IMR-90 (cell line): ENCODE results near the gene CD80. TPM values are rescaled to one million over a fixed set of nuclear protein-coding genes. Genes with fewer than 3 reads are reported as not detected.

Experiments
- ATAC-seq: fragments of 200-7000 bp; cut with Tn5 transposase; 2 replicates; pipeline ENCODE4 v1.9.1; 2020; ENCODE audit warnings: low read depth, mild to moderate bottlenecking, moderate library complexity
- BruUV-seq: library from RNA; stranded (reverse); fragments of 400-500 nt; replicated peaks from 2 replicates; lab custom pipeline; 2021; lab: Mats Ljungman, UMichigan
- CTCF ChIA-PET: fragments of 300-600 bp; formaldehyde crosslinking; extraction: SDS; loops from one replicate; lab custom pipeline; 2021; ENCODE audit warnings: antibody characterized with exemption; lab: Yijun Ruan, JAX
- POLR2A ChIA-PET: fragments of 300-600 bp; sonication (Branson Sonifier 250); formaldehyde crosslinking; loops from one replicate; lab custom pipeline; 2022; ENCODE audit warnings: antibody characterized with exemption; ENCODE audit not compliant: unreplicated experiment; lab: Charles Lee
- DNase-seq: peaks from one replicate; pipeline ENCODE4 v3.0.0; 2013
- H2AFZ ChIP-seq: replicated peaks from 2 replicates; pipeline ENCODE3; 2013; ENCODE audit warnings: low read length, mild to moderate bottlenecking; ENCODE audit not compliant: poor library complexity
- H2AK5ac ChIP-seq: 2 replicates; pipeline ENCODE4 v1.6.1; 2013; ENCODE audit warnings: low read depth, low read length, inconsistent platforms
- H2AK9ac ChIP-seq: replicated peaks from 2 replicates; pipeline ENCODE3; 2013; ENCODE audit warnings: mild to moderate bottlenecking, low read depth, low read length, moderate library complexity; ENCODE audit not compliant: poor library complexity
- H2BK120ac ChIP-seq: 2 replicates; pipeline ENCODE4 v1.6.1; 2013; ENCODE audit warnings: low read depth, low read length, inconsistent platforms
- H2BK15ac ChIP-seq: 3 replicates; pipeline ENCODE4 v1.6.1; 2013; ENCODE audit warnings: low read depth, low read length, inconsistent platforms
- H2BK20ac ChIP-seq: 2 replicates; pipeline ENCODE4 v1.6.1; 2013; ENCODE audit warnings: low read depth, mild to moderate bottlenecking, inconsistent platforms, low read length, moderate library complexity
- H2BK5ac ChIP-seq: 2 replicates; pipeline ENCODE4 v1.6.1; 2013; ENCODE audit warnings: mild to moderate bottlenecking, low read depth, low read length, inconsistent platforms; ENCODE audit not compliant: poor library complexity, severe bottlenecking
- H3K14ac ChIP-seq: replicated peaks from 2 replicates; pipeline ENCODE4 v1.6.1; 2013; ENCODE audit warnings: low read depth, low read length, inconsistent platforms
- H3K18ac ChIP-seq: 2 replicates; pipeline ENCODE4 v1.6.1; 2013; ENCODE audit warnings: low read depth, low read length, control low read depth
- H3K23ac ChIP-seq: 2 replicates; pipeline ENCODE4 v1.6.1; 2013; ENCODE audit warnings: low read depth, low read length, inconsistent platforms
- H3K27ac ChIP-seq: 2 replicates; pipeline ENCODE4 v1.5.1; 2013; ENCODE audit warnings: mild to moderate bottlenecking, control low read depth, low read length; ENCODE audit not compliant: insufficient read depth
- H3K27me3 ChIP-seq: 2 replicates; pipeline ENCODE4 v1.6.1; 2013; ENCODE audit warnings: low read length; ENCODE audit not compliant: control insufficient read depth, insufficient read depth
- H3K36me3 ChIP-seq: 2 replicates; pipeline ENCODE4 v1.6.1; 2013; ENCODE audit warnings: low read length, mixed read lengths; ENCODE audit not compliant: control insufficient read depth, insufficient read depth
- H3K4ac ChIP-seq: 2 replicates; pipeline ENCODE4 v1.6.1; 2013; ENCODE audit warnings: low read depth, low read length, inconsistent platforms
- H3K4me1 ChIP-seq: 2 replicates; pipeline ENCODE4 v1.6.1; 2013; ENCODE audit warnings: low read length, mixed read lengths; ENCODE audit not compliant: control insufficient read depth, insufficient read depth
- H3K4me2 ChIP-seq: 2 replicates; pipeline ENCODE4 v1.6.1; 2013; ENCODE audit warnings: low read depth, mild to moderate bottlenecking, control low read depth, low read length, moderate library complexity
- H3K4me3 ChIP-seq: 2 replicates; pipeline ENCODE4 v1.5.1; 2013; ENCODE audit warnings: low read depth, mild to moderate bottlenecking, control low read depth, low read length, moderate library complexity; ENCODE audit not compliant: insufficient read depth
- H3K56ac ChIP-seq: 2 replicates; pipeline ENCODE4 v1.6.1; 2013; ENCODE audit warnings: low read length, inconsistent platforms; ENCODE audit not compliant: insufficient read depth; ENCODE audit errors: extremely low read depth
- H3K79me1 ChIP-seq, 2 experiments: 2 replicates each; pipeline ENCODE4 v1.6.1; 2013; ENCODE audit warnings: low read length in 2 of 2, inconsistent platforms in 1 of 2, low read depth in 1 of 2
- H3K9ac ChIP-seq: 2 replicates; pipeline ENCODE4 v1.6.1; 2013; ENCODE audit warnings: low read depth, low read length, control low read depth
- H3K9me1 ChIP-seq: 2 replicates; pipeline ENCODE4 v1.6.1; 2013; ENCODE audit warnings: low read length, inconsistent platforms; ENCODE audit not compliant: insufficient read depth
- H3K9me3 ChIP-seq: 2 replicates; pipeline ENCODE4 v1.6.1; 2013; ENCODE audit warnings: low read length; ENCODE audit not compliant: control insufficient read depth, insufficient read depth
- H4K20me1 ChIP-seq: 2 replicates; pipeline ENCODE4 v1.6.1; 2013; ENCODE audit warnings: low read length, inconsistent platforms; ENCODE audit not compliant: insufficient read depth
- H4K5ac ChIP-seq: 2 replicates; pipeline ENCODE4 v1.6.1; 2013; ENCODE audit warnings: mild to moderate bottlenecking, low read depth, low read length, control low read depth
- H4K8ac ChIP-seq, 2 experiments: 2 replicates each; pipeline ENCODE4 v1.6.1; 2013; ENCODE audit warnings: low read depth in 2 of 2, low read length in 2 of 2, control low read depth in 1 of 2, inconsistent platforms in 1 of 2
- H4K91ac ChIP-seq: 2 replicates; pipeline ENCODE4 v1.6.1; 2013; ENCODE audit warnings: low read depth, low read length, inconsistent platforms; ENCODE audit not compliant: insufficient read depth
- CEBPB ChIP-seq: IDR thresholded peaks from 2 replicates; pipeline ENCODE4 v1.6.1; 2012; ENCODE audit warnings: low read depth, low read length, improper control_type of control experiment
- CHD1 ChIP-seq: IDR thresholded peaks from 2 replicates; pipeline ENCODE4 v1.6.1; 2012; ENCODE audit warnings: low read depth, low read length, improper control_type of control experiment
- CTCF ChIP-seq: conservative IDR thresholded peaks from 2 replicates; pipeline ENCODE4 v1.5.1; 2012; ENCODE audit warnings: mild to moderate bottlenecking, low read depth, low read length, improper control_type of control experiment
- FOS ChIP-seq: fragments of 150-350 bp; IDR thresholded peaks from 2 replicates; pipeline ENCODE4 v1.6.1; 2016; ENCODE audit warnings: low read depth, low read length
- MAFK ChIP-seq: IDR thresholded peaks from 2 replicates; pipeline ENCODE4 v1.6.1; 2012; ENCODE audit warnings: low read depth, low read length, improper control_type of control experiment
- MXI1 ChIP-seq: IDR thresholded peaks from 2 replicates; pipeline ENCODE4 v1.6.1; 2012; ENCODE audit warnings: low read depth, mild to moderate bottlenecking, low read length, moderate library complexity, borderline replicate concordance
- NFE2L2 ChIP-seq: fragments of 150-350 bp; IDR thresholded peaks from 2 replicates; pipeline ENCODE4 v1.6.1; 2016; ENCODE audit warnings: low read depth, mild to moderate bottlenecking, low read length
- RCOR1 ChIP-seq: IDR thresholded peaks from 2 replicates; pipeline ENCODE4 v1.6.1; 2012; ENCODE audit warnings: mild to moderate bottlenecking, low read length, improper control_type of control experiment; ENCODE audit not compliant: insufficient replicate concordance
- SMC3 ChIP-seq: fragments of 150-350 bp; IDR thresholded peaks from 2 replicates; pipeline ENCODE4 v1.6.1; 2016; ENCODE audit warnings: low read depth, mild to moderate bottlenecking, antibody characterized with exemption, low read length, moderate library complexity
- USF2 ChIP-seq: fragments of 150-350 bp; IDR thresholded peaks from 2 replicates; pipeline ENCODE4 v1.6.1; 2017; ENCODE audit warnings: mild to moderate bottlenecking, antibody characterized with exemption, low read length, low read depth
- WGBS, 2 experiments: methylation state at CpG; one replicate each; pipeline versions ENCODE4 v1.1.5 to v1.1.7; 2013; ENCODE audit warnings: missing lambda C conversion rate in 2 of 2; ENCODE audit not compliant: insufficient read length in 1 of 2; ENCODE audit errors: extremely low coverage in 2 of 2; 5-methylcytosine and 5-hydroxymethylcytosine counted together
- dilution Hi-C: fragments of 300-500 bp; cut with HindIII; formaldehyde crosslinking; loops from one replicate; pipeline ENCODE4 v1.14.3; 2018; ENCODE audit warnings: low sequenced_read_pairs; ENCODE audit not compliant: unreplicated experiment
- in situ Hi-C: fragments of 300-500 bp; cut with MboI; formaldehyde crosslinking; loops from 3 replicates; pipeline ENCODE4 v1.14.3; 2019; ENCODE audit warnings: low sequenced_read_pairs, inconsistent platforms, mixed read lengths
- intact Hi-C: fragments of 100-400 bp; cut with micrococcal nuclease; formaldehyde crosslinking; loops from 2 replicates; pipeline ENCODE4 v1.10.0; 2022
- polyA plus RNA-seq, 3 experiments: library from polyadenylated mRNA; depleted of rRNA; stranded (reverse); fragments of >200 nt; gene quantifications; 2 replicates each; pipeline ENCODE4 v1.2.3, GENCODE V29; 2012; ENCODE audit warnings: low replicate concordance in 1 of 3
- total RNA-seq: library from RNA; depleted of rRNA; stranded (reverse); fragments of >200 nt; gene quantifications from 2 replicates; pipeline ENCODE4 v1.2.3, GENCODE V29; 2012

Gene CD80
- total and polyA plus RNA-seq, 2 of the 4 experiments (the other 2 are of a cell fraction): not detected

GRCh38 chr3:119571688-119572087, 12.3 kb upstream of the CD80 start:
- no peaks in the 10 kb centered on the region for H3K9me1 ChIP-seq
- H3K14ac ChIP-seq: no peak overlapping the region
- no peaks in the 10 kb centered on the region for H4K20me1 ChIP-seq
- no TSS peak for BruUV-seq
- dilution Hi-C loops (no loop called here), in situ Hi-C loops (no loop called here), intact Hi-C loops (no loop called here)
- peaks cover 4% of the 10 kb centered on the region for H3K27me3 ChIP-seq
- no peak for ATAC-seq
- H3K18ac ChIP-seq: no peak overlapping the region
- H3K56ac ChIP-seq: no peak overlapping the region
- H2AK9ac ChIP-seq: no peak overlapping the region
- H3K9me3 ChIP-seq: no peaks in the 10 kb centered on the region
- no peak overlapping the region for H2BK15ac ChIP-seq
- H2BK120ac ChIP-seq: no peak overlapping the region
- POLR2A ChIA-PET: no interaction called here
- H2BK20ac ChIP-seq: no peak overlapping the region
- no peak overlapping the region for H4K91ac ChIP-seq
- no peak for TF ChIP-seq USF2
- no peak for TF ChIP-seq RCOR1
- TF ChIP-seq NFE2L2: no peak
- no peak for TF ChIP-seq MXI1
- TF ChIP-seq FOS: no peak
- no peak for TF ChIP-seq CEBPB
- TF ChIP-seq CTCF: no peak
- TF ChIP-seq MAFK: no peak
- no peak for TF ChIP-seq CHD1
- TF ChIP-seq SMC3: no peak
- no peaks in the 10 kb centered on the region for H3K4me1 ChIP-seq
- DNase-seq: no peak
- H3K4me3 ChIP-seq: no peak overlapping the region
- WGBS, 2 experiments: 75% methylated on average over 2 of the region's 5 CpGs; no CpG with 5 or more reads in 1 of the 2 experiments
- H2BK5ac ChIP-seq: no peak overlapping the region
- no peak overlapping the region for H3K9ac ChIP-seq
- no peaks in the 10 kb centered on the region for H3K36me3 ChIP-seq
- CTCF ChIA-PET: no interaction called here
- H2AFZ ChIP-seq: no peak overlapping the region
- no peak overlapping the region for H3K4me2 ChIP-seq
- H3K27ac ChIP-seq: no peak overlapping the region
- H3K79me1 ChIP-seq: no peaks in the 10 kb centered on the region
- H4K5ac ChIP-seq: no peak overlapping the region
- H2AK5ac ChIP-seq: no peak overlapping the region
- H4K8ac ChIP-seq: no peak overlapping the region
- H3K4ac ChIP-seq: no peak overlapping the region
- H3K23ac ChIP-seq: no peak overlapping the region
